Panc1 (cell line): ENCODE results near the gene SLC13A3. TPM values are rescaled to one million over a fixed set of nuclear protein-coding genes. Genes with fewer than 3 reads are reported as not detected.

Source experiments
- ATAC-seq: fragments of 200-7000 bp; cut with Tn5 transposase; 2 replicates; pipeline ENCODE4 v1.9.1; 2020; ENCODE audit warnings: mild to moderate bottlenecking, moderate library complexity
- BruUV-seq: library from RNA; stranded (reverse); fragments of 400-500 nt; replicated peaks from 2 replicates; lab custom pipeline; 2021; lab: Mats Ljungman, UMichigan
- CTCF ChIA-PET: fragments of 300-600 bp; sonication (Branson Sonifier 250); formaldehyde crosslinking; loops from one replicate; lab custom pipeline; 2022; ENCODE audit warnings: antibody characterized with exemption; lab: Charles Lee
- POLR2A ChIA-PET: fragments of 300-600 bp; sonication (Branson Sonifier 250); formaldehyde crosslinking; loops from one replicate; lab custom pipeline; 2022; ENCODE audit warnings: antibody characterized with exemption; lab: Charles Lee
- DNase-seq: peaks from one replicate; pipeline ENCODE4 v3.0.0-alpha.2; 2010; ENCODE audit warnings: low read depth, low spot score
- H3K27ac ChIP-seq: 2 replicates; pipeline ENCODE4 v1.5.1; 2011; ENCODE audit warnings: mild to moderate bottlenecking, low read length, inconsistent platforms
- H3K27me3 ChIP-seq: fragments of 200-500 bp; sonication (Bioruptor generic); 2 replicates; pipeline ENCODE4 v1.6.0; 2014; ENCODE audit warnings: low read length, inconsistent platforms; ENCODE audit not compliant: control insufficient read depth, insufficient read depth
- H3K36me3 ChIP-seq: fragments of 200-500 bp; sonication (Bioruptor generic); 2 replicates; pipeline ENCODE4 v1.5.1; 2014; ENCODE audit warnings: inconsistent platforms, mild to moderate bottlenecking, low read length, moderate library complexity; ENCODE audit not compliant: control insufficient read depth, insufficient read depth
- H3K4me1 ChIP-seq: 2 replicates; pipeline ENCODE4 v1.5.1; 2011; ENCODE audit warnings: inconsistent platforms, mild to moderate bottlenecking, low read length, moderate library complexity; ENCODE audit not compliant: control insufficient read depth, insufficient read depth
- H3K4me3 ChIP-seq, 2 experiments: 2 replicates each; pipeline ENCODE4 v1.5.1; 2011 to 2012; ENCODE audit warnings: low read depth in 2 of 2, low read length in 2 of 2, mild to moderate bottlenecking in 2 of 2, inconsistent platforms in 1 of 2, moderate library complexity in 1 of 2
- H3K9me3 ChIP-seq: fragments of 200-500 bp; sonication (Bioruptor generic); 2 replicates; pipeline ENCODE4 v1.5.1; 2014; ENCODE audit warnings: low read depth, mild to moderate bottlenecking, inconsistent platforms, low read length, moderate library complexity; ENCODE audit not compliant: control insufficient read depth, insufficient read depth
- POLR2AphosphoS5 ChIP-seq: IDR thresholded peaks from 2 replicates; pipeline ENCODE4 v1.6.1; 2012; ENCODE audit warnings: mild to moderate bottlenecking, low read depth, low read length, moderate library complexity
- SIN3A ChIP-seq: IDR thresholded peaks from 2 replicates; pipeline ENCODE4 v1.6.1; 2012; ENCODE audit warnings: low read depth, mild to moderate bottlenecking, low read length, moderate library complexity, borderline replicate concordance; ENCODE audit not compliant: insufficient read depth
- TCF7L2 ChIP-seq: IDR thresholded peaks from 2 replicates; pipeline ENCODE4 v1.6.1; 2011; ENCODE audit warnings: mild to moderate bottlenecking, low read depth, low read length, inconsistent platforms
- in situ Hi-C: cut with HindIII; loops from 2 replicates; pipeline ENCODE4 v1.10.0; 2016; ENCODE audit warnings: low sequenced_read_pairs, low pct_unique_long_range_greater_than_20kb
- intact Hi-C: fragments of 100-400 bp; cut with micrococcal nuclease; formaldehyde crosslinking; loops from one replicate; pipeline ENCODE4 v1.10.0; 2022; ENCODE audit not compliant: unreplicated experiment
- total RNA-seq: library from RNA; stranded (reverse); gene quantifications from one replicate; pipeline ENCODE4 v1.2.1, GENCODE V29; 2021; ENCODE audit not compliant: unreplicated experiment
- TF ChIP-seq, protein P1 (sequence below): fragments of 450-650 bp; IDR thresholded peaks from 2 replicates; pipeline ENCODE4 v1.5.1; 2017; ENCODE audit warnings: mild to moderate bottlenecking
- TF ChIP-seq, protein P2 (sequence below), 2 experiments: IDR thresholded peaks; 2 replicates each; pipeline ENCODE4 v1.6.1; 2011 to 2012; ENCODE audit warnings: low read depth in 2 of 2, control low read depth in 1 of 2, low read length in 1 of 2, mild to moderate bottlenecking in 1 of 2, moderate library complexity in 1 of 2; ENCODE audit not compliant: insufficient read depth in 1 of 2

The SLC13A3 gene
- total RNA-seq, 1 experiment from 2014 or later, result 0.31 TPM

DNA sequence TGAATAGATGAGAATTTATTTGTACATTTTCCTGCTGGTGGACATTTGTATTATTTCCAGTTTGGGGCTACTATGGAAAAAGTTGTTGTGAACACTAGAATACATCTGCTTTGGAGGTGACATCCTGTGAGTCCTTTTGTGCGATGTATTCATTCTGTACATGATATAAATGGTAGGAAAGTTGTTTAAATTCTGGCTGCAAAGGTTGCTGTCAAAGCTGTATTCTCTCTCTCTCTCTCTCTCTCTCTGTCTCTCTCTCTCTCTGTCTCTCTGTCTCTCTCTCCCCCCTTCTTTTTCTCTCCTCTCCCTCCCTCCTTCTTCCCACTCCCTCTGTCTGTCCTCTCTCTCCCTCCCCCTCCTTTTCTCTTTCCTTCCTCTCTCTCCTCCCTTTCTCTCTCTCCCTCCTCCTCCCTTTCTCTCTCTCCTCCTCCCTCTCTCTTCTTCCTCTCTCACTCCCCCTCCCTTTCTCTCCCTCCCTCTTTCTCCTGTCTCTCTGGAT lies 25.3 kb downstream of the SLC13A3 start:
- in situ Hi-C loops (no loop called here), intact Hi-C loops (no loop called here)
- no peaks in the 10 kb centered on the region for H3K36me3 ChIP-seq
- H3K27ac ChIP-seq, result no peak overlapping the region
- no peaks in the 10 kb centered on the region for H3K4me1 ChIP-seq
- H3K9me3 ChIP-seq, result no peaks in the 10 kb centered on the region
- BruUV-seq, result no TSS peak
- TF ChIP-seq POLR2AphosphoS5 (no peak), SIN3A (no peak), TCF7L2 (no peak)
- TF ChIP-seq, protein P1, sequence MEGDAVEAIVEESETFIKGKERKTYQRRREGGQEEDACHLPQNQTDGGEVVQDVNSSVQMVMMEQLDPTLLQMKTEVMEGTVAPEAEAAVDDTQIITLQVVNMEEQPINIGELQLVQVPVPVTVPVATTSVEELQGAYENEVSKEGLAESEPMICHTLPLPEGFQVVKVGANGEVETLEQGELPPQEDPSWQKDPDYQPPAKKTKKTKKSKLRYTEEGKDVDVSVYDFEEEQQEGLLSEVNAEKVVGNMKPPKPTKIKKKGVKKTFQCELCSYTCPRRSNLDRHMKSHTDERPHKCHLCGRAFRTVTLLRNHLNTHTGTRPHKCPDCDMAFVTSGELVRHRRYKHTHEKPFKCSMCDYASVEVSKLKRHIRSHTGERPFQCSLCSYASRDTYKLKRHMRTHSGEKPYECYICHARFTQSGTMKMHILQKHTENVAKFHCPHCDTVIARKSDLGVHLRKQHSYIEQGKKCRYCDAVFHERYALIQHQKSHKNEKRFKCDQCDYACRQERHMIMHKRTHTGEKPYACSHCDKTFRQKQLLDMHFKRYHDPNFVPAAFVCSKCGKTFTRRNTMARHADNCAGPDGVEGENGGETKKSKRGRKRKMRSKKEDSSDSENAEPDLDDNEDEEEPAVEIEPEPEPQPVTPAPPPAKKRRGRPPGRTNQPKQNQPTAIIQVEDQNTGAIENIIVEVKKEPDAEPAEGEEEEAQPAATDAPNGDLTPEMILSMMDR, result no peak
- TF ChIP-seq, protein P2, sequence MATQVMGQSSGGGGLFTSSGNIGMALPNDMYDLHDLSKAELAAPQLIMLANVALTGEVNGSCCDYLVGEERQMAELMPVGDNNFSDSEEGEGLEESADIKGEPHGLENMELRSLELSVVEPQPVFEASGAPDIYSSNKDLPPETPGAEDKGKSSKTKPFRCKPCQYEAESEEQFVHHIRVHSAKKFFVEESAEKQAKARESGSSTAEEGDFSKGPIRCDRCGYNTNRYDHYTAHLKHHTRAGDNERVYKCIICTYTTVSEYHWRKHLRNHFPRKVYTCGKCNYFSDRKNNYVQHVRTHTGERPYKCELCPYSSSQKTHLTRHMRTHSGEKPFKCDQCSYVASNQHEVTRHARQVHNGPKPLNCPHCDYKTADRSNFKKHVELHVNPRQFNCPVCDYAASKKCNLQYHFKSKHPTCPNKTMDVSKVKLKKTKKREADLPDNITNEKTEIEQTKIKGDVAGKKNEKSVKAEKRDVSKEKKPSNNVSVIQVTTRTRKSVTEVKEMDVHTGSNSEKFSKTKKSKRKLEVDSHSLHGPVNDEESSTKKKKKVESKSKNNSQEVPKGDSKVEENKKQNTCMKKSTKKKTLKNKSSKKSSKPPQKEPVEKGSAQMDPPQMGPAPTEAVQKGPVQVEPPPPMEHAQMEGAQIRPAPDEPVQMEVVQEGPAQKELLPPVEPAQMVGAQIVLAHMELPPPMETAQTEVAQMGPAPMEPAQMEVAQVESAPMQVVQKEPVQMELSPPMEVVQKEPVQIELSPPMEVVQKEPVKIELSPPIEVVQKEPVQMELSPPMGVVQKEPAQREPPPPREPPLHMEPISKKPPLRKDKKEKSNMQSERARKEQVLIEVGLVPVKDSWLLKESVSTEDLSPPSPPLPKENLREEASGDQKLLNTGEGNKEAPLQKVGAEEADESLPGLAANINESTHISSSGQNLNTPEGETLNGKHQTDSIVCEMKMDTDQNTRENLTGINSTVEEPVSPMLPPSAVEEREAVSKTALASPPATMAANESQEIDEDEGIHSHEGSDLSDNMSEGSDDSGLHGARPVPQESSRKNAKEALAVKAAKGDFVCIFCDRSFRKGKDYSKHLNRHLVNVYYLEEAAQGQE (IDR thresholded peaks at IDR 0.05; ENCODE audit: insufficient read depth in 1 of 2, low read depth in 2 of 2, low read length in 1 of 2), result no peak
- no peak for DNase-seq
- ChIA-PET CTCF (no interaction called here), POLR2A (interaction anchor here (0.6 to 0.7 kb wide), 2 partner anchors 23 to 63 kb away, joined by 3 to 27 read pairs; partner anchors contain the start of gene TP53RK)
- no peak for ATAC-seq
- peaks cover 15% of the 10 kb centered on the region; the same call in 1 of the 2 replicates for H3K27me3 ChIP-seq
- H3K4me3 ChIP-seq, result no peak overlapping the region

DNA sequence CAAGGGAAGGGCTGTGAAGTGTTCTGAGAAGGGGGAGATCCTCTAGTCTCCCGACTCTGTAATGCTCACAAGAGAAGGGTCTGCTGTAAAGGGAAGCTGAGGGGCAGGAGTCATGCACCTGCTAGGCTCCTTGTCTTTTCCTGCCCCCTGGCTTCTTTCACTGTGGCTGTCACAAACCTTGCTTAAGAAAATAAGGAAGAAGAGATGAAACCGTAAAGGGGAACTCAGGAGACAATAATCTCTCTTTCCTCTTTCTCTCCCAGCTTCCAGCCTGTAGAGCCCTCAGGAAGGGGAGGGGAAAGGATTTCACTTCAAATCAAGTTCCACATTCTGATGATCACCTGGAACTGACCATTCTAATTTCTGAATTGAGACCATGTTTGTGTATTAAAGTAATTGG lies 26.3 kb downstream of the SLC13A3 start:
- in situ Hi-C loops, result no loop called here
- BruUV-seq, result no TSS peak
- CTCF ChIA-PET, result no interaction called here
- H3K36me3 ChIP-seq, result no peaks in the 10 kb centered on the region
- TF ChIP-seq, protein P1, result no peak
- TF ChIP-seq, protein P2 (IDR thresholded peaks at IDR 0.05; ENCODE audit: insufficient read depth in 1 of 2, low read depth in 2 of 2, low read length in 1 of 2), result no peak
- TF ChIP-seq TCF7L2 (no peak), POLR2AphosphoS5 (no peak), SIN3A (no peak)
- POLR2A ChIA-PET, result no interaction called here
- intact Hi-C loops, result no loop called here
- DNase-seq (no peak), ATAC-seq (no peak)
- no peaks in the 10 kb centered on the region for H3K9me3 ChIP-seq
- no peak overlapping the region for H3K4me3 ChIP-seq
- H3K4me1 ChIP-seq, result no peaks in the 10 kb centered on the region
- H3K27ac ChIP-seq, result no peak overlapping the region
- H3K27me3 ChIP-seq, result peaks cover 17% of the 10 kb centered on the region; the same call in 1 of the 2 replicates
